ENCODE results near the gene IFT122. TPM values are rescaled to one million over a fixed set of nuclear protein-coding genes. Genes with fewer than 3 reads are reported as not detected.
"Not testable (repeated sequence)": the region's sequence is repeated elsewhere in the genome, so short reads cannot be mapped to it uniquely, and the experiment has no call there.

Gene IFT122
- polyA plus RNA-seq, 3 donors, result 39.1 to 61.1 (median 46.7) TPM

- no peak for DNase-seq (ENCODE audit: low read depth in 3 of 3, low spot score in 2 of 3)
Observed at GRCh38 chr3:129491794-129492193, 51.8 kb downstream of the IFT122 start.

- no peak for DNase-seq (ENCODE audit: low read depth in 3 of 3, low spot score in 2 of 3)
Observed at GRCh38 chr3:129492691-129493090, 52.7 kb downstream of the IFT122 start.

GRCh38 chr3:129493206-129493605, 53.2 kb downstream of the IFT122 start:
- no peak for DNase-seq (ENCODE audit: low read depth in 3 of 3, low spot score in 2 of 3)

GRCh38 chr3:129494499-129494898, 54.5 kb downstream of the IFT122 start:
- not testable (repeated sequence) for DNase-seq (ENCODE audit: low read depth in 3 of 3, low spot score in 2 of 3)

GRCh38 chr3:129495006-129495639, 55.1 kb downstream of the IFT122 start:
- DNase-seq (ENCODE audit: low read depth in 3 of 3, low spot score in 2 of 3), result not testable (repeated sequence)

- not testable (repeated sequence) for DNase-seq (ENCODE audit: low read depth in 3 of 3, low spot score in 2 of 3)
Observed at GRCh38 chr3:129497876-129498275, 57.9 kb downstream of the IFT122 start.

GRCh38 chr3:129498603-129499488, 58.8 kb downstream of the IFT122 start:
- not testable (repeated sequence) for DNase-seq (ENCODE audit: low read depth in 3 of 3, low spot score in 2 of 3)

GRCh38 chr3:129499604-129500333, 59.7 kb downstream of the IFT122 start:
- DNase-seq (ENCODE audit: low read depth in 3 of 3, low spot score in 2 of 3), result not testable (repeated sequence)

- no peak for DNase-seq (ENCODE audit: low read depth in 3 of 3, low spot score in 2 of 3)
Observed at GRCh38 chr3:129500334-129500658, 60.3 kb downstream of the IFT122 start.

- no peak for DNase-seq (ENCODE audit: low read depth in 3 of 3, low spot score in 2 of 3)
Observed at GRCh38 chr3:129501630-129502029, 61.6 kb downstream of the IFT122 start.

GRCh38 chr3:129502641-129503408, 62.8 kb downstream of the IFT122 start:
- no peak for DNase-seq (ENCODE audit: low read depth in 3 of 3, low spot score in 2 of 3)

- DNase-seq (ENCODE audit: low read depth in 3 of 3, low spot score in 2 of 3), result no peak
Observed at GRCh38 chr3:129503471-129504291, 63.7 kb downstream of the IFT122 start.

- no peak for DNase-seq (ENCODE audit: low read depth in 3 of 3, low spot score in 2 of 3)
Observed at GRCh38 chr3:129504471-129505100, 64.6 kb downstream of the IFT122 start.

- no peak for DNase-seq (ENCODE audit: low read depth in 3 of 3, low spot score in 2 of 3)
Observed at GRCh38 chr3:129505341-129505740, 65.3 kb downstream of the IFT122 start.

- no peak for DNase-seq (ENCODE audit: low read depth in 3 of 3, low spot score in 2 of 3)
Observed at GRCh38 chr3:129506231-129506742, 66.3 kb downstream of the IFT122 start.

- DNase-seq (ENCODE audit: low read depth in 3 of 3, low spot score in 2 of 3), result no peak
Observed at GRCh38 chr3:129507181-129507831, 67.3 kb downstream of the IFT122 start.

GRCh38 chr3:129512595-129512994, 72.6 kb downstream of the IFT122 start:
- no peak for DNase-seq (ENCODE audit: low read depth in 3 of 3, low spot score in 2 of 3)

GRCh38 chr3:129513705-129514104, 73.7 kb downstream of the IFT122 start:
- no peak for DNase-seq (ENCODE audit: low read depth in 3 of 3, low spot score in 2 of 3)

- no peak for DNase-seq (ENCODE audit: low read depth in 3 of 3, low spot score in 2 of 3)
Observed at GRCh38 chr3:129514110-129514509, 74.1 kb downstream of the IFT122 start.

All from right renal cortex interstitium (tissue), 3 donors.